NCI-H2107 treated with DMSO at 0.1 percent for 48 hours (cell line): Measurements from ENCODE around the gene PTGIS.
"Not testable (repeated sequence)": the region's sequence is repeated elsewhere in the genome, so short reads cannot be mapped to it uniquely, and the experiment has no call there.

Source experiments
- DNase-seq: peaks from one replicate; lab custom pipeline; 2025; ENCODE audit not compliant: unreplicated experiment; lab: John Stamatoyannopoulos, UW

Gene PTGIS

GRCh38 chr20:49579874-49580812 lies 12.2 kb upstream of the PTGIS start:
- DNase-seq: no peak

- DNase-seq: no peak
These were observed 11.3 kb upstream of the PTGIS start for GRCh38 chr20:49579195-49579594.

- DNase-seq: no peak
These were observed 10.5 kb upstream of the PTGIS start for GRCh38 chr20:49578436-49578835.

GRCh38 chr20:49575551-49576060 lies 7.7 kb upstream of the PTGIS start:
- DNase-seq: no peak

- no peak for DNase-seq
These were observed 6.0 kb upstream of the PTGIS start for GRCh38 chr20:49573900-49574416.

GRCh38 chr20:49572857-49573256 lies 4.9 kb upstream of the PTGIS start:
- DNase-seq: no peak

- no peak for DNase-seq
These were observed 3.6 kb upstream of the PTGIS start for GRCh38 chr20:49571553-49571835.

- DNase-seq: no peak
These were observed 3.1 kb upstream of the PTGIS start for GRCh38 chr20:49570828-49571552.

- DNase-seq: no peak
These were observed 2.4 kb upstream of the PTGIS start for GRCh38 chr20:49570161-49570827.

- no peak for DNase-seq
These were observed 1.6 kb upstream of the PTGIS start for GRCh38 chr20:49569411-49570115.

- DNase-seq: no peak
These were observed 578 bp upstream of the PTGIS start for GRCh38 chr20:49568278-49569151.

GRCh38 chr20:49566401-49567364 lies 1.3 kb downstream of the PTGIS start:
- DNase-seq: no peak

- DNase-seq: not testable (repeated sequence)
These were observed 2.9 kb downstream of the PTGIS start for GRCh38 chr20:49564991-49565390.

GRCh38 chr20:49563015-49563980 lies 4.6 kb downstream of the PTGIS start:
- DNase-seq: no peak

- DNase-seq: no peak
These were observed 5.5 kb downstream of the PTGIS start for GRCh38 chr20:49562311-49563014.

- DNase-seq: no peak
These were observed 6.1 kb downstream of the PTGIS start for GRCh38 chr20:49561806-49562205.

GRCh38 chr20:49561256-49561655 lies 6.7 kb downstream of the PTGIS start:
- DNase-seq: no peak
